HEK293 (cell line): Measurements from ENCODE around the gene ZNF284.

Experiments used
- EGR2 ChIP-seq: fragments of 450-650 bp; formaldehyde crosslinking; IDR thresholded peaks from 2 replicates; pipeline ENCODE4 v1.5.1; 2016; ENCODE audit warnings: low read depth, missing biosample characterization, missing genetic modification characterization
- GLI2 ChIP-seq: fragments of 450-650 bp; formaldehyde crosslinking; IDR thresholded peaks from 2 replicates; pipeline ENCODE4; 2017; ENCODE audit warnings: missing biosample characterization, missing genetic modification characterization, low read depth, borderline replicate concordance
- GLIS1 ChIP-seq: fragments of 450-650 bp; formaldehyde crosslinking; IDR thresholded peaks from 2 replicates; pipeline ENCODE4 v1.5.1; 2016; ENCODE audit warnings: missing biosample characterization, missing genetic modification characterization
- KLF10 ChIP-seq: fragments of 450-650 bp; IDR thresholded peaks from 2 replicates; pipeline ENCODE4 v1.5.1; 2018; ENCODE audit warnings: missing biosample characterization, mild to moderate bottlenecking, missing genetic modification characterization
- KLF9 ChIP-seq: fragments of 450-650 bp; formaldehyde crosslinking; IDR thresholded peaks from 2 replicates; pipeline ENCODE4 v1.5.1; 2016; ENCODE audit warnings: missing biosample characterization, missing genetic modification characterization, low read depth
- OSR2 ChIP-seq: fragments of 450-650 bp; formaldehyde crosslinking; IDR thresholded peaks from 2 replicates; pipeline ENCODE4 v1.5.1; 2016; ENCODE audit warnings: missing biosample characterization, missing genetic modification characterization
- ZFP3 ChIP-seq: fragments of 450-650 bp; formaldehyde crosslinking; IDR thresholded peaks from 2 replicates; pipeline ENCODE4 v1.5.1; 2016; ENCODE audit warnings: low read depth, missing biosample characterization, missing genetic modification characterization
- ZFP69B ChIP-seq: fragments of 450-650 bp; formaldehyde crosslinking; IDR thresholded peaks from 2 replicates; pipeline ENCODE4 v1.5.1; 2016; ENCODE audit warnings: missing biosample characterization, missing genetic modification characterization
- ZNF155 ChIP-seq: fragments of 450-650 bp; formaldehyde crosslinking; IDR thresholded peaks from 2 replicates; pipeline ENCODE4 v1.5.1; 2016; ENCODE audit warnings: missing biosample characterization, missing genetic modification characterization
- ZNF157 ChIP-seq: fragments of 450-650 bp; formaldehyde crosslinking; IDR thresholded peaks from 2 replicates; pipeline ENCODE4 v1.5.1; 2016; ENCODE audit warnings: missing biosample characterization, missing genetic modification characterization
- ZNF19 ChIP-seq: fragments of 450-650 bp; formaldehyde crosslinking; IDR thresholded peaks from 2 replicates; pipeline ENCODE4; 2016; ENCODE audit warnings: missing biosample characterization, missing genetic modification characterization, low read depth
- ZNF2 ChIP-seq: fragments of 450-650 bp; formaldehyde crosslinking; IDR thresholded peaks from 2 replicates; pipeline ENCODE4 v1.5.1; 2016; ENCODE audit warnings: missing biosample characterization, missing genetic modification characterization
- ZNF23 ChIP-seq: fragments of 450-650 bp; formaldehyde crosslinking; IDR thresholded peaks from 2 replicates; pipeline ENCODE4 v1.5.1; 2016; ENCODE audit warnings: missing biosample characterization, missing genetic modification characterization, borderline replicate concordance
- ZNF266 ChIP-seq: fragments of 450-650 bp; formaldehyde crosslinking; IDR thresholded peaks from 2 replicates; pipeline ENCODE4 v1.5.1; 2016; ENCODE audit warnings: missing biosample characterization, missing genetic modification characterization, low read depth
- ZNF274 ChIP-seq, 2 experiments: fragments of 200-500 bp in 1 of 2; fragments of 450-650 bp in 1 of 2; sonication (Bioruptor generic) in 1 of 2; formaldehyde crosslinking in 1 of 2; IDR thresholded peaks; 2 replicates each; pipeline versions ENCODE4 v1.5.1 to v1.6.1; 2014 to 2016; ENCODE audit warnings: borderline replicate concordance in 1 of 2, inconsistent platforms in 1 of 2, low read length in 1 of 2, missing biosample characterization in 1 of 2, missing genetic modification characterization in 1 of 2
- ZNF341 ChIP-seq: fragments of 450-650 bp; formaldehyde crosslinking; IDR thresholded peaks from 2 replicates; pipeline ENCODE4; 2016; ENCODE audit warnings: low read depth, missing biosample characterization, missing genetic modification characterization
- ZNF416 ChIP-seq: fragments of 450-650 bp; formaldehyde crosslinking; IDR thresholded peaks from 2 replicates; pipeline ENCODE4 v1.5.1; 2016; ENCODE audit warnings: missing biosample characterization, missing genetic modification characterization
- ZNF426 ChIP-seq: fragments of 450-650 bp; formaldehyde crosslinking; IDR thresholded peaks from 2 replicates; pipeline ENCODE4 v1.5.1; 2017; ENCODE audit warnings: missing biosample characterization, missing genetic modification characterization, mild to moderate bottlenecking, inconsistent platforms, moderate library complexity
- ZNF544 ChIP-seq: fragments of 450-650 bp; formaldehyde crosslinking; IDR thresholded peaks from 2 replicates; pipeline ENCODE4 v1.5.0; 2017; ENCODE audit warnings: missing biosample characterization, missing genetic modification characterization
- ZNF548 ChIP-seq: fragments of 450-650 bp; formaldehyde crosslinking; IDR thresholded peaks from 2 replicates; pipeline ENCODE4 v1.5.1; 2016; ENCODE audit warnings: missing biosample characterization, missing genetic modification characterization
- ZNF560 ChIP-seq: fragments of 450-650 bp; formaldehyde crosslinking; IDR thresholded peaks from 2 replicates; pipeline ENCODE4 v1.5.1; 2017; ENCODE audit warnings: missing biosample characterization, missing genetic modification characterization, borderline replicate concordance
- ZNF623 ChIP-seq: fragments of 450-650 bp; formaldehyde crosslinking; IDR thresholded peaks from 2 replicates; pipeline ENCODE4 v1.5.1; 2016; ENCODE audit warnings: missing biosample characterization, missing genetic modification characterization
- ZNF791 ChIP-seq: fragments of 450-650 bp; formaldehyde crosslinking; IDR thresholded peaks from 2 replicates; pipeline ENCODE4 v1.5.1; 2016; ENCODE audit warnings: missing biosample characterization, missing genetic modification characterization
- TF ChIP-seq, protein P1 (sequence below): fragments of 450-650 bp; formaldehyde crosslinking; IDR thresholded peaks from 2 replicates; pipeline ENCODE4 v1.5.1; 2016; ENCODE audit warnings: missing biosample characterization, missing genetic modification characterization, low read depth
- TF ChIP-seq, protein P2 (sequence below): fragments of 450-650 bp; formaldehyde crosslinking; IDR thresholded peaks from 2 replicates; pipeline ENCODE4 v1.5.1; 2017; ENCODE audit warnings: missing biosample characterization, missing genetic modification characterization
- TF ChIP-seq, protein P3 (sequence below): fragments of 450-650 bp; formaldehyde crosslinking; IDR thresholded peaks from 2 replicates; pipeline ENCODE4 v1.5.1; 2016; ENCODE audit warnings: missing biosample characterization, missing genetic modification characterization
- TF ChIP-seq, protein P4 (sequence below): fragments of 450-650 bp; formaldehyde crosslinking; IDR thresholded peaks from 2 replicates; pipeline ENCODE4 v1.5.1; 2016; ENCODE audit warnings: missing biosample characterization, missing genetic modification characterization, borderline replicate concordance
- TF ChIP-seq, protein P5 (sequence below): fragments of 450-650 bp; formaldehyde crosslinking; IDR thresholded peaks from 2 replicates; pipeline ENCODE4 v1.5.1; 2016; ENCODE audit warnings: missing biosample characterization, missing genetic modification characterization
- TF ChIP-seq, protein P6 (sequence below): fragments of 450-650 bp; formaldehyde crosslinking; conservative IDR thresholded peaks from 2 replicates; pipeline ENCODE4 v1.5.1; 2016; ENCODE audit warnings: low read depth, missing biosample characterization, missing genetic modification characterization

The ZNF284 gene

DNA sequence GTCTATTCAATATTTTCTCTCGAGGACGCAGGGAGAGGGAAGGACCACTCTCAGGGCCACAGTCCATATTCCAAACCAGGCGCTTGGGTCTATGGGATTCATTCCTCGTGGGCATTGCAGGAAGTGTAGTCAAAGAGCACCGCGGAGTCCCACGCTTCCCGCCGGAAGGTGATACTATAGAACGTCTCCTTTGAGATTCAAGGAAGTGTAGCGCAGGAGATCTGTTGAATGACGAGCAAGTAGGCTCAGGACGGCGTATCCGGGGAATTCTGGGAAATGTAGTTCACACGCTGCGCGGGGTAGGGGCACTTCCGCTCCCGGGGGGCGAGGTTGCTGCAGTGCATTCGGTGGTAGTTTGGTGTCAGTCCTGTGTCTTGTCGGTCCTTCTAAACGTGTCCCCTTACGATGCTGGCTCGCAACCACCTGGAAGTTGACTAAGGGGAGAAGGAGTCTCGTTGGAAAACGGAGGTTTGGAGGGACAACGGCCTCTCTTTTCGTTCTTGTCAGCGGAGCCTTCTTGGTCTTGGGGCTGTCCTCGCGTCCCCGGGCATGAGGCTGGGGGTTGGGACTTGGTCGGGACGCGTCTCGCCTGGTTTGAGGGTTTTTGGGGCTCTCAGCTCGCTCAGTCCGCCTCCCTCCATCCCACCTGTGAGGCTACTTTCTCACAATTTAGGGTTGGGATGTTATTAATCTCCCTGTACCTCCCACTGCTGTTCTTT lies at the start of gene ZNF284 (continued):
- TF ChIP-seq, protein P1, sequence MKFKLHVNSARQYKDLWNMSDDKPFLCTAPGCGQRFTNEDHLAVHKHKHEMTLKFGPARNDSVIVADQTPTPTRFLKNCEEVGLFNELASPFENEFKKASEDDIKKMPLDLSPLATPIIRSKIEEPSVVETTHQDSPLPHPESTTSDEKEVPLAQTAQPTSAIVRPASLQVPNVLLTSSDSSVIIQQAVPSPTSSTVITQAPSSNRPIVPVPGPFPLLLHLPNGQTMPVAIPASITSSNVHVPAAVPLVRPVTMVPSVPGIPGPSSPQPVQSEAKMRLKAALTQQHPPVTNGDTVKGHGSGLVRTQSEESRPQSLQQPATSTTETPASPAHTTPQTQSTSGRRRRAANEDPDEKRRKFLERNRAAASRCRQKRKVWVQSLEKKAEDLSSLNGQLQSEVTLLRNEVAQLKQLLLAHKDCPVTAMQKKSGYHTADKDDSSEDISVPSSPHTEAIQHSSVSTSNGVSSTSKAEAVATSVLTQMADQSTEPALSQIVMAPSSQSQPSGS (tag by site-specific recombination), result no peak
- no peak for TF ChIP-seq ZNF155
- TF ChIP-seq KLF9 (tag by site-specific recombination), result peak; percentile 86
- TF ChIP-seq, protein P2, sequence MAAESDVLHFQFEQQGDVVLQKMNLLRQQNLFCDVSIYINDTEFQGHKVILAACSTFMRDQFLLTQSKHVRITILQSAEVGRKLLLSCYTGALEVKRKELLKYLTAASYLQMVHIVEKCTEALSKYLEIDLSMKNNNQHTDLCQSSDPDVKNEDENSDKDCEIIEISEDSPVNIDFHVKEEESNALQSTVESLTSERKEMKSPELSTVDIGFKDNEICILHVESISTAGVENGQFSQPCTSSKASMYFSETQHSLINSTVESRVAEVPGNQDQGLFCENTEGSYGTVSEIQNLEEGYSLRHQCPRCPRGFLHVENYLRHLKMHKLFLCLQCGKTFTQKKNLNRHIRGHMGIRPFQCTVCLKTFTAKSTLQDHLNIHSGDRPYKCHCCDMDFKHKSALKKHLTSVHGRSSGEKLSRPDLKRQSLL, result peak; percentile 90
- TF ChIP-seq KLF10 (tag by site-specific recombination), result peak; percentile 36; the same call in 1 of the 2 replicates
- TF ChIP-seq ZNF23 (tag by site-specific recombination), result no peak
- TF ChIP-seq ZNF416 (tag by site-specific recombination), result peak; percentile 66; the same call in 1 of the 2 replicates
- peak; percentile 69 for TF ChIP-seq EGR2
- no peak for TF ChIP-seq OSR2
- no peak for TF ChIP-seq ZFP3 (tag by site-specific recombination)
- TF ChIP-seq ZNF426 (tag by site-specific recombination), result no peak
- TF ChIP-seq, protein P3, sequence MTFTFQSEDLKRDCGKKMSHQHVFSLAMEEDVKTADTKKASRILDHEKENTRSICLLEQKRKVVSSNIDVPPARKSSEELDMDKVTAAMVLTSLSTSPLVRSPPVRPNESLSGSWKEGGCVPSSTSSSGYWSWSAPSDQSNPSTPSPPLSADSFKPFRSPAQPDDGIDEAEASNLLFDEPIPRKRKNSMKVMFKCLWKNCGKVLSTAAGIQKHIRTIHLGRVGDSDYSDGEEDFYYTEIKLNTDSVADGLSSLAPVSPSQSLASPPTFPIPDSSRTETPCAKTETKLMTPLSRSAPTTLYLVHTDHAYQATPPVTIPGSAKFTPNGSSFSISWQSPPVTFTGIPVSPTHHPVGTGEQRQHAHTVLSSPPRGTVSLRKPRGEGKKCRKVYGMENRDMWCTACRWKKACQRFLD (tag by site-specific recombination), result no peak
- no peak for TF ChIP-seq ZNF274 (IDR thresholded peaks at IDR 0.05; ENCODE audit: low read length)
- TF ChIP-seq ZNF274 (tag by site-specific recombination; IDR thresholded peaks at IDR 0.05; ENCODE audit: borderline replicate concordance), result no peak
- no peak for TF ChIP-seq ZNF548 (tag by site-specific recombination)
- TF ChIP-seq ZNF2 (tag by site-specific recombination), result peak; percentile 99
- no peak for TF ChIP-seq ZNF19 (tag by site-specific recombination)
- TF ChIP-seq, protein P4, sequence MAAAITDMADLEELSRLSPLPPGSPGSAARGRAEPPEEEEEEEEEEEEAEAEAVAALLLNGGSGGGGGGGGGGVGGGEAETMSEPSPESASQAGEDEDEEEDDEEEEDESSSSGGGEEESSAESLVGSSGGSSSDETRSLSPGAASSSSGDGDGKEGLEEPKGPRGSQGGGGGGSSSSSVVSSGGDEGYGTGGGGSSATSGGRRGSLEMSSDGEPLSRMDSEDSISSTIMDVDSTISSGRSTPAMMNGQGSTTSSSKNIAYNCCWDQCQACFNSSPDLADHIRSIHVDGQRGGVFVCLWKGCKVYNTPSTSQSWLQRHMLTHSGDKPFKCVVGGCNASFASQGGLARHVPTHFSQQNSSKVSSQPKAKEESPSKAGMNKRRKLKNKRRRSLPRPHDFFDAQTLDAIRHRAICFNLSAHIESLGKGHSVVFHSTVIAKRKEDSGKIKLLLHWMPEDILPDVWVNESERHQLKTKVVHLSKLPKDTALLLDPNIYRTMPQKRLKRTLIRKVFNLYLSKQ (tag by site-specific recombination), result no peak
- TF ChIP-seq ZNF341 (tag by site-specific recombination), result peak; percentile 57; the same call in 1 of the 2 replicates
- no peak for TF ChIP-seq ZNF560 (tag by site-specific recombination)
- no peak for TF ChIP-seq GLI2 (tag by site-specific recombination)
- TF ChIP-seq ZNF544 (tag by site-specific recombination), result no peak
- TF ChIP-seq ZNF266 (tag by site-specific recombination), result no peak
- no peak for TF ChIP-seq ZNF157 (tag by site-specific recombination)
- TF ChIP-seq ZNF791 (tag by site-specific recombination), result peak; percentile 66; the same call in 1 of the 2 replicates
- TF ChIP-seq ZNF623 (tag by site-specific recombination), result peak; percentile 28; the same call in 1 of the 2 replicates
- TF ChIP-seq, protein P5, sequence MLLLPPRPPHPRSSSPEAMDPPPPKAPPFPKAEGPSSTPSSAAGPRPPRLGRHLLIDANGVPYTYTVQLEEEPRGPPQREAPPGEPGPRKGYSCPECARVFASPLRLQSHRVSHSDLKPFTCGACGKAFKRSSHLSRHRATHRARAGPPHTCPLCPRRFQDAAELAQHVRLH (tag by site-specific recombination), result peak; percentile 99
- peak; percentile 99 for TF ChIP-seq GLIS1
- TF ChIP-seq, protein P6, sequence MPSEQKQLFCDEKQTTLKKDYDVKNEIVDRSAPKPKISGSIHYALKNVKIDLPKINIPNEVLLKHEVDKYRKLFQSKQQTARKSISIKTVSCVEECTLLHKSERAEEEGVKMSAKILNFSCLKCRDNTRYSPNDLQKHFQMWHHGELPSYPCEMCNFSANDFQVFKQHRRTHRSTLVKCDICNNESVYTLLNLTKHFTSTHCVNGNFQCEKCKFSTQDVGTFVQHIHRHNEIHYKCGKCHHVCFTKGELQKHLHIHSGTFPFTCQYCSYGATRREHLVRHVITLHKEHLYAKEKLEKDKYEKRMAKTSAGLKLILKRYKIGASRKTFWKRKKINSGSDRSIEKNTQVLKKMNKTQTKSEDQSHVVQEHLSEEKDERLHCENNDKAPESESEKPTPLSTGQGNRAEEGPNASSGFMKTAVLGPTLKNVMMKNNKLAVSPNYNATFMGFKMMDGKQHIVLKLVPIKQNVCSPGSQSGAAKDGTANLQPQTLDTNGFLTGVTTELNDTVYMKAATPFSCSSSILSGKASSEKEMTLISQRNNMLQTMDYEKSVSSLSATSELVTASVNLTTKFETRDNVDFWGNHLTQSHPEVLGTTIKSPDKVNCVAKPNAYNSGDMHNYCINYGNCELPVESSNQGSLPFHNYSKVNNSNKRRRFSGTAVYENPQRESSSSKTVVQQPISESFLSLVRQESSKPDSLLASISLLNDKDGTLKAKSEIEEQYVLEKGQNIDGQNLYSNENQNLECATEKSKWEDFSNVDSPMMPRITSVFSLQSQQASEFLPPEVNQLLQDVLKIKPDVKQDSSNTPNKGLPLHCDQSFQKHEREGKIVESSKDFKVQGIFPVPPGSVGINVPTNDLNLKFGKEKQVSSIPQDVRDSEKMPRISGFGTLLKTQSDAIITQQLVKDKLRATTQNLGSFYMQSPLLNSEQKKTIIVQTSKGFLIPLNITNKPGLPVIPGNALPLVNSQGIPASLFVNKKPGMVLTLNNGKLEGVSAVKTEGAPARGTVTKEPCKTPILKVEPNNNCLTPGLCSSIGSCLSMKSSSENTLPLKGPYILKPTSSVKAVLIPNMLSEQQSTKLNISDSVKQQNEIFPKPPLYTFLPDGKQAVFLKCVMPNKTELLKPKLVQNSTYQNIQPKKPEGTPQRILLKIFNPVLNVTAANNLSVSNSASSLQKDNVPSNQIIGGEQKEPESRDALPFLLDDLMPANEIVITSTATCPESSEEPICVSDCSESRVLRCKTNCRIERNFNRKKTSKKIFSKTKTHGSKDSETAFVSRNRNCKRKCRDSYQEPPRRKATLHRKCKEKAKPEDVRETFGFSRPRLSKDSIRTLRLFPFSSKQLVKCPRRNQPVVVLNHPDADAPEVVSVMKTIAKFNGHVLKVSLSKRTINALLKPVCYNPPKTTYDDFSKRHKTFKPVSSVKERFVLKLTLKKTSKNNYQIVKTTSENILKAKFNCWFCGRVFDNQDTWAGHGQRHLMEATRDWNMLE (tag by site-specific recombination), result peak; percentile 97
- TF ChIP-seq ZFP69B, result peak; percentile 46; the same call in 1 of the 2 replicates
